Mesendoderm (in vitro differentiated cells): ENCODE data around the gene SPACA4.

ENCODE experiments used
- DNase-seq: peaks from one replicate; pipeline ENCODE4 v3.0.0; 2013
- H2AK5ac ChIP-seq: 2 replicates; pipeline ENCODE4 v1.6.1; 2013; ENCODE audit warnings: low read length, inconsistent platforms
- H2BK120ac ChIP-seq: 2 replicates; pipeline ENCODE4 v1.6.1; 2013; ENCODE audit warnings: low read depth, mild to moderate bottlenecking, low read length, moderate library complexity, mixed read lengths
- H2BK15ac ChIP-seq: replicated peaks from 2 replicates; pipeline ENCODE4 v1.6.1; 2013; ENCODE audit warnings: low read depth, mild to moderate bottlenecking, moderate library complexity
- H2BK5ac ChIP-seq: 2 replicates; pipeline ENCODE4 v1.6.1; 2013; ENCODE audit warnings: low read length, inconsistent platforms
- H3K18ac ChIP-seq: 2 replicates; pipeline ENCODE4 v1.6.1; 2013; ENCODE audit warnings: mild to moderate bottlenecking, low read length, mixed read lengths
- H3K23ac ChIP-seq: one replicate; pipeline ENCODE4 v1.6.1; 2013; ENCODE audit warnings: low read length
- H3K27ac ChIP-seq: 2 replicates; pipeline ENCODE4 v1.5.1; 2013; ENCODE audit warnings: low read depth, mild to moderate bottlenecking, inconsistent platforms, low read length, moderate library complexity
- H3K27me3 ChIP-seq: 2 replicates; pipeline ENCODE4 v1.6.1; 2013; ENCODE audit warnings: low read length, control low read depth, mild to moderate bottlenecking, inconsistent platforms; ENCODE audit not compliant: insufficient read depth, poor library complexity
- H3K36me3 ChIP-seq: 2 replicates; pipeline ENCODE4 v1.6.1; 2013; ENCODE audit warnings: low read length, inconsistent platforms; ENCODE audit not compliant: control insufficient read depth, insufficient read depth
- H3K4ac ChIP-seq: one replicate; pipeline ENCODE4 v1.6.1; 2013; ENCODE audit warnings: low read depth, mild to moderate bottlenecking, low read length, moderate library complexity
- H3K4me1 ChIP-seq: 2 replicates; pipeline ENCODE4 v1.6.1; 2013; ENCODE audit warnings: low read depth, low read length, inconsistent platforms; ENCODE audit not compliant: control insufficient read depth
- H3K4me2 ChIP-seq: 2 replicates; pipeline ENCODE4 v1.6.1; 2013; ENCODE audit warnings: low read length
- H3K4me3 ChIP-seq: 2 replicates; pipeline ENCODE4 v1.5.1; 2013; ENCODE audit warnings: mild to moderate bottlenecking, low read length
- H3K56ac ChIP-seq: one replicate; pipeline ENCODE4 v1.6.1; 2013; ENCODE audit warnings: low read length
- H3K79me1 ChIP-seq: 2 replicates; pipeline ENCODE4 v1.6.1; 2013; ENCODE audit warnings: low read length, inconsistent platforms
- H3K79me2 ChIP-seq: 2 replicates; pipeline ENCODE4 v1.6.1; 2013; ENCODE audit warnings: mild to moderate bottlenecking, low read length; ENCODE audit not compliant: control insufficient read depth, insufficient read depth
- H3K9ac ChIP-seq: 2 replicates; pipeline ENCODE4 v1.6.1; 2013; ENCODE audit warnings: low read length, inconsistent platforms
- H4K5ac ChIP-seq: one replicate; pipeline ENCODE4 v1.6.1; 2013; ENCODE audit warnings: low read length
- H4K8ac ChIP-seq: one replicate; pipeline ENCODE4 v1.6.1; 2013; ENCODE audit warnings: low read depth, mild to moderate bottlenecking, control low read depth, low read length, moderate library complexity
- WGBS: extraction: QIAGEN DNeasy Blood & Tissue Kit; methylation state at CpG from one replicate; pipeline ENCODE4 v1.1.7; 2013; ENCODE audit warnings: low lambda C conversion rate, missing lambda C conversion rate; ENCODE audit not compliant: insufficient coverage; ENCODE audit errors: extremely low coverage; 5-methylcytosine and 5-hydroxymethylcytosine counted together

The SPACA4 gene

GRCh38 chr19:48642862-48643261 is 36.3 kb downstream of the SPACA4 start:
- H3K18ac ChIP-seq: no peak overlapping the region
- H3K9ac ChIP-seq: no peak overlapping the region
- no peaks in the 10 kb centered on the region for H3K27me3 ChIP-seq
- H2BK120ac ChIP-seq: no peak overlapping the region
- H4K8ac ChIP-seq: no peak overlapping the region
- H3K4me2 ChIP-seq: no peak overlapping the region
- H3K27ac ChIP-seq: no peak overlapping the region
- no peak overlapping the region for H2AK5ac ChIP-seq
- H3K4ac ChIP-seq: no peak overlapping the region
- no peak overlapping the region for H2BK15ac ChIP-seq
- no peak overlapping the region for H4K5ac ChIP-seq
- no CpG with 5 or more reads among the region's 5 CpGs for WGBS
- H3K56ac ChIP-seq: no peak overlapping the region
- DNase-seq: no peak
- H3K36me3 ChIP-seq: no peaks in the 10 kb centered on the region
- peaks cover 4% of the 10 kb centered on the region for H3K4me1 ChIP-seq
- H3K4me3 ChIP-seq: no peak overlapping the region
- H3K79me2 ChIP-seq: no peaks in the 10 kb centered on the region
- H2BK5ac ChIP-seq: no peak overlapping the region
- H3K23ac ChIP-seq: no peak overlapping the region
- no peaks in the 10 kb centered on the region for H3K79me1 ChIP-seq

GRCh38 chr19:48644355-48644754 is 37.8 kb downstream of the SPACA4 start:
- WGBS: no CpG with 5 or more reads among the region's 4 CpGs
- H3K4me2 ChIP-seq: no peak overlapping the region

GRCh38 chr19:48644839-48645619 is 38.5 kb downstream of the SPACA4 start:
- Histone ChIP-seq H3K4me2 (peak overlapping the region; percentile 96), H4K8ac (no peak overlapping the region), H3K79me2 (no peaks in the 10 kb centered on the region), H2AK5ac (no peak overlapping the region), H3K9ac (peak overlapping the region; percentile 69), H2BK120ac (peak overlapping the region; percentile 2), H2BK5ac (no peak overlapping the region), H3K36me3 (no peaks in the 10 kb centered on the region), H2BK15ac (no peak overlapping the region), H3K56ac (peak overlapping the region; percentile 79), H3K79me1 (no peaks in the 10 kb centered on the region), H3K4me3 (peak overlapping the region; percentile 13), H4K5ac (no peak overlapping the region), H3K4me1 (no peaks in the 10 kb centered on the region), H3K18ac (peak overlapping the region; percentile 19), H3K27ac (peak overlapping the region; percentile 55), H3K27me3 (no peaks in the 10 kb centered on the region), H3K4ac (no peak overlapping the region), H3K23ac (no peak overlapping the region)
- no CpG with 5 or more reads among the region's 25 CpGs for WGBS
- peak; percentile 88 for DNase-seq

More at GRCh38 chr19:48644355-48644754, 37.8 kb downstream of the SPACA4 start:
- Histone ChIP-seq H3K4me1 (no peaks in the 10 kb centered on the region), H3K4me3 (no peak overlapping the region), H3K18ac (no peak overlapping the region), H2AK5ac (no peak overlapping the region), H3K79me1 (no peaks in the 10 kb centered on the region), H3K36me3 (no peaks in the 10 kb centered on the region), H4K8ac (no peak overlapping the region), H3K56ac (no peak overlapping the region), H3K4ac (no peak overlapping the region), H3K23ac (no peak overlapping the region), H3K79me2 (no peaks in the 10 kb centered on the region), H2BK5ac (no peak overlapping the region), H3K27ac (no peak overlapping the region), H4K5ac (no peak overlapping the region), H2BK15ac (no peak overlapping the region), H3K27me3 (no peaks in the 10 kb centered on the region), H2BK120ac (no peak overlapping the region), H3K9ac (peak overlapping the region; percentile 22)
- DNase-seq: no peak

- H3K18ac ChIP-seq: peak overlapping the region; percentile 19
- H3K79me1 ChIP-seq: no peaks in the 10 kb centered on the region
- peak overlapping the region; percentile 74 for H2BK5ac ChIP-seq
- H3K27me3 ChIP-seq: no peaks in the 10 kb centered on the region
- no peaks in the 10 kb centered on the region for H3K36me3 ChIP-seq
- no peak overlapping the region for H2AK5ac ChIP-seq
- peak overlapping the region; percentile 2 for H2BK120ac ChIP-seq
- H3K27ac ChIP-seq: peak overlapping the region; percentile 55
- H3K23ac ChIP-seq: no peak overlapping the region
- H3K79me2 ChIP-seq: no peaks in the 10 kb centered on the region
- peak overlapping the region; percentile 69 for H3K9ac ChIP-seq
- no peak overlapping the region for H4K8ac ChIP-seq
- peak overlapping the region; percentile 13 for H3K4me3 ChIP-seq
- H2BK15ac ChIP-seq: no peak overlapping the region
- DNase-seq: no peak
- no peaks in the 10 kb centered on the region for H3K4me1 ChIP-seq
- H3K4me2 ChIP-seq: peak overlapping the region; percentile 96
- no peak overlapping the region for H4K5ac ChIP-seq
- no CpG with 5 or more reads among the region's 6 CpGs for WGBS
- no peak overlapping the region for H3K4ac ChIP-seq
- H3K56ac ChIP-seq: peak overlapping the region; percentile 79
These were observed 39.1 kb downstream of the SPACA4 start for GRCh38 chr19:48645620-48646000.

GRCh38 chr19:48646001-48646721 is 39.6 kb downstream of the SPACA4 start, which contains the start of gene CA11:
Gene CA11, minus strand, starts transcription at chr19:48646187. Its CDS starts 555 bp downstream, at chr19:48645632.
- no peaks in the 10 kb centered on the region for H3K4me1 ChIP-seq
- H4K5ac ChIP-seq: no peak within 1 kb of the TSS
- H3K9ac ChIP-seq: peak within 1 kb of the TSS; percentile 69
- peak within 1 kb of the TSS; percentile 55 for H3K27ac ChIP-seq
- H3K56ac ChIP-seq: peak within 1 kb of the TSS; percentile 79
- H3K36me3 ChIP-seq: no peaks in the 10 kb centered on the region
- peak within 1 kb of the TSS; percentile 74 for H2BK5ac ChIP-seq
- no peak within 1 kb of the TSS for H4K8ac ChIP-seq
- no peak within 1 kb of the TSS for H2BK15ac ChIP-seq
- no peaks in the 10 kb centered on the region for H3K79me2 ChIP-seq
- peak within 1 kb of the TSS; percentile 63 for H3K4me3 ChIP-seq
- no CpG with 5 or more reads among the region's 33 CpGs for WGBS
- H3K27me3 ChIP-seq: no peaks in the 10 kb centered on the region
- H3K4me2 ChIP-seq: peak within 1 kb of the TSS; percentile 96
- H2AK5ac ChIP-seq: no peak within 1 kb of the TSS
- H3K23ac ChIP-seq: no peak within 1 kb of the TSS
- H3K18ac ChIP-seq: peak within 1 kb of the TSS; percentile 78
- H2BK120ac ChIP-seq: peak within 1 kb of the TSS; percentile 2
- DNase-seq: peak; percentile 93
- no peak within 1 kb of the TSS for H3K4ac ChIP-seq
- no peaks in the 10 kb centered on the region for H3K79me1 ChIP-seq
